Hepatocyte (in vitro differentiated cells): ENCODE data around the gene SRP72.

Experiments used
- EZH2 ChIP-seq: fragments of 200-600 bp; sonication (generic); IDR thresholded peaks from 2 replicates; pipeline ENCODE4 v1.6.1; 2016; ENCODE audit warnings: antibody characterized with exemption, mild to moderate bottlenecking, borderline replicate concordance
- EZH2phosphoT487 ChIP-seq: fragments of 200-600 bp; sonication (generic); IDR thresholded peaks from one replicate; pipeline ENCODE4 v1.6.1; 2018; ENCODE audit warnings: antibody characterized with exemption, mild to moderate bottlenecking, low read depth, moderate library complexity; ENCODE audit not compliant: unreplicated experiment, severe bottlenecking
- TF ChIP-seq, protein P1 (sequence below): fragments of 200-600 bp; sonication (generic); IDR thresholded peaks from 2 replicates; pipeline ENCODE4 v1.5.1; 2016; ENCODE audit warnings: antibody characterized with exemption, mild to moderate bottlenecking; ENCODE audit not compliant: poor library complexity

DNA sequence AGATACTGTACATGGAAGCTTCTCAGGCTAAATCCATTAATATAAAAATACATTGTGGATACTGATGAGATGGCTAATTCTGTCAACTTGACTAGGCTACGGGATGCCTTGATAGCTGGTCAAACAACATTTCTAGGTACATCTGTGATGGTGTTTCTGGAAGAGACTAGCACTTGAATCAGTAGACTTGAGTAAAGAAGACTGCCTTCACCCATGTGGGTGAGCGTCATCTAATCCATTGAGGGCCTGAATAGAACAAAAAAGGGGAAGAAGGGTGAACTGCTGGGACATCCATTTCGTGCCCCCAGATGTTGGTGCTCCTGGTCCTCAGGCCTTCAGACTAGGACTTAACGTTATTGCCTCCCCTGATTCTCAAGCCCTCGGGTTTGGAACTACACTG, 3.7 kb upstream of the SRP72 start:
- TF ChIP-seq, protein P1, sequence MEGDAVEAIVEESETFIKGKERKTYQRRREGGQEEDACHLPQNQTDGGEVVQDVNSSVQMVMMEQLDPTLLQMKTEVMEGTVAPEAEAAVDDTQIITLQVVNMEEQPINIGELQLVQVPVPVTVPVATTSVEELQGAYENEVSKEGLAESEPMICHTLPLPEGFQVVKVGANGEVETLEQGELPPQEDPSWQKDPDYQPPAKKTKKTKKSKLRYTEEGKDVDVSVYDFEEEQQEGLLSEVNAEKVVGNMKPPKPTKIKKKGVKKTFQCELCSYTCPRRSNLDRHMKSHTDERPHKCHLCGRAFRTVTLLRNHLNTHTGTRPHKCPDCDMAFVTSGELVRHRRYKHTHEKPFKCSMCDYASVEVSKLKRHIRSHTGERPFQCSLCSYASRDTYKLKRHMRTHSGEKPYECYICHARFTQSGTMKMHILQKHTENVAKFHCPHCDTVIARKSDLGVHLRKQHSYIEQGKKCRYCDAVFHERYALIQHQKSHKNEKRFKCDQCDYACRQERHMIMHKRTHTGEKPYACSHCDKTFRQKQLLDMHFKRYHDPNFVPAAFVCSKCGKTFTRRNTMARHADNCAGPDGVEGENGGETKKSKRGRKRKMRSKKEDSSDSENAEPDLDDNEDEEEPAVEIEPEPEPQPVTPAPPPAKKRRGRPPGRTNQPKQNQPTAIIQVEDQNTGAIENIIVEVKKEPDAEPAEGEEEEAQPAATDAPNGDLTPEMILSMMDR = no peak
- no peak for TF ChIP-seq EZH2
- no peak for TF ChIP-seq EZH2phosphoT487
